ENCODE results near the gene HERC2.

The HERC2 gene

DNA sequence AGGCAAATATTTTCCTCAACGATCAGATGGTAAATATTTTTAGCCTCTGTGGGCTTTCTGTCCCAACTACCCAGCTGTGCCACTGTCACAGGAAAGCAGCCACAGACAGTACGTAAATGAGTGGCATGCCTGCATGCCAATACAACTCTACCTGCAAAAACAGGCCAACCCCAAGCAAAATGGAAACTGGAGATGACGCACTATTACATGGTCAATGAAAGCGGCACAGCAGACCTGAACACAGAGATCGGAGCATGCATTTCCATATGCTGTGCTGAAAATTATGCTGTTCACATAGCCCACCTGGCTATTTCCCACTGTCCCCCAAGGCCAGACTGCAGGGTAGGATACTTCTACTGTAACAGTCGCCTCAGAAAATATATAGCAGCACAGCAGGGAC lies 57.8 kb downstream of the HERC2 start:
- H3K4me3 ChIP-seq (replicated peaks; ENCODE audit: low read depth, low read length) = no peak overlapping the region
- TF ChIP-seq, protein P1, sequence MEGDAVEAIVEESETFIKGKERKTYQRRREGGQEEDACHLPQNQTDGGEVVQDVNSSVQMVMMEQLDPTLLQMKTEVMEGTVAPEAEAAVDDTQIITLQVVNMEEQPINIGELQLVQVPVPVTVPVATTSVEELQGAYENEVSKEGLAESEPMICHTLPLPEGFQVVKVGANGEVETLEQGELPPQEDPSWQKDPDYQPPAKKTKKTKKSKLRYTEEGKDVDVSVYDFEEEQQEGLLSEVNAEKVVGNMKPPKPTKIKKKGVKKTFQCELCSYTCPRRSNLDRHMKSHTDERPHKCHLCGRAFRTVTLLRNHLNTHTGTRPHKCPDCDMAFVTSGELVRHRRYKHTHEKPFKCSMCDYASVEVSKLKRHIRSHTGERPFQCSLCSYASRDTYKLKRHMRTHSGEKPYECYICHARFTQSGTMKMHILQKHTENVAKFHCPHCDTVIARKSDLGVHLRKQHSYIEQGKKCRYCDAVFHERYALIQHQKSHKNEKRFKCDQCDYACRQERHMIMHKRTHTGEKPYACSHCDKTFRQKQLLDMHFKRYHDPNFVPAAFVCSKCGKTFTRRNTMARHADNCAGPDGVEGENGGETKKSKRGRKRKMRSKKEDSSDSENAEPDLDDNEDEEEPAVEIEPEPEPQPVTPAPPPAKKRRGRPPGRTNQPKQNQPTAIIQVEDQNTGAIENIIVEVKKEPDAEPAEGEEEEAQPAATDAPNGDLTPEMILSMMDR (IDR thresholded peaks at IDR 0.05; ENCODE audit: low read depth, low read length, missing control alignments) = no peak
- DNase-seq (ENCODE audit: extremely low read depth, low read depth) = no peak

DNA sequence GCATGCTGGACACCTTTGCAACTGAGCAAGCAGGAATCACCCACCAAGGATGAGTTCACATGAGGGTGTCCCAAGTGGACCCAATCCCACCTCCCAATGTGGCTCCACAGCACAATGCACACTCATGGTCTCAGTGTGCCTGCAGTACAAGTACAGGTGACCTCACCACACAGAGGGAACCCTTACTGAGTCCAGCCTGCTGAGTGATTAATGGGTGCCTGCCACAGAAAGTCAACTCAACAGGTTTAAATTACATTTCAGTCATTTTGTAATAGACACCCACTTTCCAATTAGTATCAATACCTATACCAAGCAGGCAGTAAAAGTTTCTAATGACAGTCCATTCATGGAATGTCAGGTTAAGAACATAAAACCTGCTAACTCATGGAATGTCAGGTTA lies 59.5 kb downstream of the HERC2 start:
- TF ChIP-seq, protein P1 (IDR thresholded peaks at IDR 0.05; ENCODE audit: low read depth, low read length, missing control alignments) = no peak
- no peak overlapping the region for H3K4me3 ChIP-seq (replicated peaks; ENCODE audit: low read depth, low read length)
- no peak for DNase-seq (ENCODE audit: extremely low read depth, low read depth)

DNA sequence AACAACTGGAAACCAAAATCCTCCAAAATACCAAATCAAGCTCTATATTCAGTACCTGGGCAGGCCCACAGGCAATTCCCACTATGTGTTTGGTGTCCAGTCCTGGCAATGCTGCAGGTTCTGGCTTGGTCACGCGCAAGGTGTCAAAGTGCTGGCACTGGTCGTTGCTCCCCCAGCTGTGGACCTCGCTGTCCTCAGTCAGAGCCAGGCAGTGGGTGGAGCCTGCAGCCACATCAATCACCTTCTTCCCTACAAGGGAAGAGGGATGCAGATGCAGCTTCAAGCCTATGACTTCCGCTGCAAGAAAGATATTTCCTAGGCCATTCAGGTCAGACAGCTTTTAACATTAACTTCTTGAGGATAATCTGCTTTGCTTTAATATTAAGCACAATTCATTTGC lies 61.3 kb downstream of the HERC2 start:
- no peak overlapping the region for H3K4me3 ChIP-seq (replicated peaks; ENCODE audit: low read depth, low read length)

DNA sequence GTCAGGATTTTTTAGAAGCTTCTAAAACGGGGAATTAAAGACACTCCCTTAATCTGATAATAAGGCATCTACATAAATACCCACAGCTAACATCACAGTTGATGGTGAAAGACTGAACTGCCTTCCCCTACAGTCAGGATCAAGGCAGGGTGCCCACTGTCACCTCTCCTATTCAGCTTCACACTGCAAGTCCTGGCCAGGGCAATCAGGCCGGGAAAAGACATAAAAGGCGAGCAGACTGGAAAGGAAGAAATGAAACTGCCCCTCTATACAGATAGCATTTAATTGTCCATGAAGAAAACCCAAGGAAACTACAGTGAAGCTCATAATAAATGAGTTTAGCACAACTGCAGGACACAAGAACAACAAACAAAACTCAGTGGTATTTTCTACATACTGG lies 61.7 kb downstream of the HERC2 start:
- H3K4me3 ChIP-seq (replicated peaks; ENCODE audit: low read depth, low read length) = no peak overlapping the region
- TF ChIP-seq, protein P1 (IDR thresholded peaks at IDR 0.05; ENCODE audit: low read depth, low read length, missing control alignments) = no peak
- DNase-seq (ENCODE audit: extremely low read depth, low read depth) = no peak

More for the DNA sequence above, 61.3 kb downstream of the HERC2 start:
- TF ChIP-seq, protein P1 (IDR thresholded peaks at IDR 0.05; ENCODE audit: low read depth, low read length, missing control alignments) = no peak
- DNase-seq (ENCODE audit: extremely low read depth, low read depth) = no peak

DNA sequence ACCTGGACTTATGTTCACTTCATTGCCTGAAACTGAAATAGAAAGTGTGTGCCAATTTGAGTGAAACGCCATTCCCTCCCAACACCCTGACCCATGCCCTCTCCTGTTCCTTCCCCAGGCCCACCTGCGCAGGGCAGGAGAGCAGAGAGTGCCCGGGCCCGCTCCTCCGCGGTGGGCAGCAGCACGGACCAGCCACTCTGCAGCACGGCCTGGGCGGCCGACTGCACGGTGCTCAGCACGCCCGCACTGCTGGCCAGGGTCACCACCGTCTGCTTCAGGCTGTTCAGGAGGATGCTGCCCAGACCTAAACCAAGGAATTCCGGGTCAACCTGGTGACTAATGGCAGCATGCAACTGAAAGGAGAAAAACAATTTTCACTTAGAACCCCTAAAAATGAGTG lies 66.0 kb downstream of the HERC2 start:
- H3K4me3 ChIP-seq (replicated peaks; ENCODE audit: low read depth, low read length) = no peak overlapping the region
- DNase-seq (ENCODE audit: extremely low read depth, low read depth) = no peak
- TF ChIP-seq, protein P1 (IDR thresholded peaks at IDR 0.05; ENCODE audit: low read depth, low read length, missing control alignments) = no peak

DNA sequence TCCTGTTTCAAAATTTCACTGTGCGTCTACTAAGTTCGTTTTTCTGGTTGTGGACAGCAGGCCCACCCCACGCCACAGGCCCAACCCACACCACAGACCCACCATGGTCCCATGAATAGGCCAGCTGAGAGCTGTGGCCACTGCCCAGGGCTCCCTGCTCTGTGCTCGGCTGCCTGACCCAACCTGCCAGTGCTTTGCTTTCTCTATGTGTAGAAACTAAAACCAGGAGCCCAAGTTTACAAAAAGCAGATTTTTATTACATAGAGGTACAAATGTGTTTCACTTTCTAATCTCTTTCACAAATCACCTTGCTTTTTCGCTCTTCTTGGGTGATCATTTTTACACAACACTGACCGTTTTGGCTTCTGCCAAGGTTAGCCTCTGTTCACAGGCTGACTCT lies 69.1 kb downstream of the HERC2 start:
- no peak for DNase-seq (ENCODE audit: extremely low read depth, low read depth)
- TF ChIP-seq, protein P1 (IDR thresholded peaks at IDR 0.05; ENCODE audit: low read depth, low read length, missing control alignments) = no peak
- H3K4me3 ChIP-seq (replicated peaks; ENCODE audit: low read depth, low read length) = no peak overlapping the region

DNA sequence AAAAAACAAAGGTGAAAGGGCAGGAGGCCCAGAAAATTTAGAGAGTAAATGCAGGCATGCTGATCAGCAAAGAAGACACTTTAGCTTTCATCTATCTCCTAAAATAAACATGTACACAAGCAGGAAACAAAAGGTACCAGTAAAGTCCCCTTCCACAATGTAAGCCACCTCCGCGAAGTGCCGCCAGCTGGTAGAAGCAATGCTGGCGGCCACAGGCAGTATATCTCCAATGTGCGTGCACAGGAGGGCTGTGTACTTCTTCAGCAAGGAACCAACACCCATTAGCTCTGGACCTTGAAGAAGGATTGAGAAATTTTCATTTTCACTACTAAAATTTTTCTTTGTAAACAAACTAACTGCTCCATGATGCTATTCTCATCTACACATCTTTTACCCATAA lies 75.4 kb downstream of the HERC2 start:
- H3K4me3 ChIP-seq (replicated peaks; ENCODE audit: low read depth, low read length) = no peak overlapping the region
- TF ChIP-seq, protein P1 (IDR thresholded peaks at IDR 0.05; ENCODE audit: low read depth, low read length, missing control alignments) = no peak
- no peak for DNase-seq (ENCODE audit: extremely low read depth, low read depth)

Data from HFF-Myc (cell line).